ENCODE measurements around the gene PTPRK. TPM values are rescaled to one million over a fixed set of nuclear protein-coding genes. Genes with fewer than 3 reads are reported as not detected.

Gene PTPRK
- total and polyA plus RNA-seq, 8 donors = 57.0 to 90.4 (median 78.6) TPM

DNA sequence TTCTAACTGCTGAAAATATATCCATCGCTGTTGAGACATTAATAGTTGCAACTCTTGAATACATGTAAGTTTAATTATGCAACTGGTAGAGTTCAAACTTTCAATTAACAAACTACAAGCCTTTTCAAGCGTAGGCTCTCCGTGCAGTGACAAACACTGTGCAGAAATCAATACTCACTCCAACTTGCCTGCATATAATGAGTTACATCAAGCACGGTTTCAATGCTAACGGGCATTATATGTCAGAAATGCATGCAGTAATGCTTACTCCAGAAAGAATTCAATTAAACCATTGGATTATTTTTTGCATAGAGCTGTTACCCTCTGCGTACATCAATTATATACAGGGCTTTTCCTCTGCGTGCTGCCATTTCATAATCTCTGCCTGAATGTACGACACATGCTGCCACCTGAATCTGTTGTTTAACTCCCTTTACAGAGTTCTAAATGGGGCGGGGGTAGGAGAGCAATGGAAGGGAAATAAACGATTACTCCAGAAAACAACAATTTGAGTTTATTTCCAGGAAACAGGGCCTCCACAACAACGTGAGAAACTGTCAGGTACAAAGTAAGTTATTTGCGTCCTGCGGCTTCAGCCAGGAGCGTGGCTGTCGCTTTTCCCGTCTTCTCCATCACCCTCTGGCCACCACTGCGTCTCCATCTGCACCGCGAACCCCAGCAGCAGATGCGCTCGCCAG lies 1.8 kb downstream of the PTPRK start:
- intact Hi-C loops (cut with DNase I) = no loop called here
- H3K27ac ChIP-seq = peak overlapping the region; percentile 84 to 94
- H3K9me3 ChIP-seq = no peaks in the 10 kb centered on the region
- DNase-seq = no peak
- H3K27me3 ChIP-seq = peaks cover 0 to 47% of the 10 kb centered on the region in 2 donors
- H3K4me1 ChIP-seq = peaks cover 10 to 34% of the 10 kb centered on the region in 2 donors
- H3K4me3 ChIP-seq = peak overlapping the region; percentile 54 to 61
- H3K36me3 ChIP-seq = no peaks in the 10 kb centered on the region
- TF ChIP-seq, protein P1, sequence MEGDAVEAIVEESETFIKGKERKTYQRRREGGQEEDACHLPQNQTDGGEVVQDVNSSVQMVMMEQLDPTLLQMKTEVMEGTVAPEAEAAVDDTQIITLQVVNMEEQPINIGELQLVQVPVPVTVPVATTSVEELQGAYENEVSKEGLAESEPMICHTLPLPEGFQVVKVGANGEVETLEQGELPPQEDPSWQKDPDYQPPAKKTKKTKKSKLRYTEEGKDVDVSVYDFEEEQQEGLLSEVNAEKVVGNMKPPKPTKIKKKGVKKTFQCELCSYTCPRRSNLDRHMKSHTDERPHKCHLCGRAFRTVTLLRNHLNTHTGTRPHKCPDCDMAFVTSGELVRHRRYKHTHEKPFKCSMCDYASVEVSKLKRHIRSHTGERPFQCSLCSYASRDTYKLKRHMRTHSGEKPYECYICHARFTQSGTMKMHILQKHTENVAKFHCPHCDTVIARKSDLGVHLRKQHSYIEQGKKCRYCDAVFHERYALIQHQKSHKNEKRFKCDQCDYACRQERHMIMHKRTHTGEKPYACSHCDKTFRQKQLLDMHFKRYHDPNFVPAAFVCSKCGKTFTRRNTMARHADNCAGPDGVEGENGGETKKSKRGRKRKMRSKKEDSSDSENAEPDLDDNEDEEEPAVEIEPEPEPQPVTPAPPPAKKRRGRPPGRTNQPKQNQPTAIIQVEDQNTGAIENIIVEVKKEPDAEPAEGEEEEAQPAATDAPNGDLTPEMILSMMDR (IDR thresholded peaks at IDR 0.05) = no peak
- ATAC-seq = no peak

DNA sequence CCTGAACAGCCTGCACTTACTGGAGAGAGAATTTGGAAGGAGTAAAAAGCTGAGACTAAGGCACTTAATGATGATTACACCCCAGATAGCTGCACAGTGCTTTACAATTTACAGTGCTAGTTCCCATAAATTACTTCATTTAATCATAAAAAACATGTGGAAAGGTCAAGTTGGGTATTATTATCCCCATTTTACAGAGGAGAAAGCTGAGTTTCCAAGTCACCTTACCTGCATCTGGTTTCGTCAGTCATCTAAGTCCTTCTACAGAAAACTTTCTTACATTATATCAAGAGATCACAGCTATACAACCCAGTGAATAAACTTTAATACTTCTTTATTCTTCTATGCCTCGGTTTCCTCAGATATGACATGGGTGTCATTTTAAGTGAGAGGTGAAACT lies 3.3 kb downstream of the PTPRK start:
- DNase-seq = no peak
- TF ChIP-seq, protein P1 (IDR thresholded peaks at IDR 0.05) = no peak
- Histone ChIP-seq H3K27me3 (peaks cover 0 to 47% of the 10 kb centered on the region in 2 donors), H3K4me3 (peak overlapping the region in 1 of 2 donors; percentile 6), H3K9me3 (no peaks in the 10 kb centered on the region), H3K4me1 (peaks cover 10 to 39% of the 10 kb centered on the region in 2 donors), H3K27ac (no peak overlapping the region), H3K36me3 (no peaks in the 10 kb centered on the region)
- intact Hi-C loops (cut with DNase I) = no loop called here
- no peak for ATAC-seq

DNA sequence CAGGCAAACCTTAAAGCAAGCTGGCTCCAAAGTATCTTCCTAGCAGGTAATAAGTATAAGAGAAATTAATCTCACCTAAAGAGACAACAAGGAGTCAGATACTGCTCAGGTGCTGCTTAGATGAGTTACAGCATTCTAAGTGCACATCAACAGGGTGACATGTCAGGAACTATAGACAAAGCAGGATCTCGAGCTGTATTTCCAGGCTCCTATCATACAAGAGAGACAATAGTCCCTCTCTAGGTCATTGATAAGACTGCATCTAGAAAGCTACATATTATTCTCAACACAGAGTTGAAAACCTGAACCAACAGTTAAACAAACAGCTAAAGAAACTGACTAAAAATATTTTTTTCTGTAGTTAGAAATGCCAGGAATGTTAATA lies 3.9 kb downstream of the PTPRK start:
- peaks cover 0 to 47% of the 10 kb centered on the region in 2 donors for H3K27me3 ChIP-seq
- intact Hi-C loops (cut with DNase I) = no loop called here
- peak overlapping the region in 1 of 2 donors; percentile 28 for H3K27ac ChIP-seq
- TF ChIP-seq, protein P1 (IDR thresholded peaks at IDR 0.05) = peak in 1 of 2 donors; percentile 18
- no peaks in the 10 kb centered on the region for H3K9me3 ChIP-seq
- no peaks in the 10 kb centered on the region for H3K36me3 ChIP-seq
- ATAC-seq = no peak
- H3K4me3 ChIP-seq = no peak overlapping the region
- peaks cover 10 to 39% of the 10 kb centered on the region in 2 donors for H3K4me1 ChIP-seq
- DNase-seq = no peak

DNA sequence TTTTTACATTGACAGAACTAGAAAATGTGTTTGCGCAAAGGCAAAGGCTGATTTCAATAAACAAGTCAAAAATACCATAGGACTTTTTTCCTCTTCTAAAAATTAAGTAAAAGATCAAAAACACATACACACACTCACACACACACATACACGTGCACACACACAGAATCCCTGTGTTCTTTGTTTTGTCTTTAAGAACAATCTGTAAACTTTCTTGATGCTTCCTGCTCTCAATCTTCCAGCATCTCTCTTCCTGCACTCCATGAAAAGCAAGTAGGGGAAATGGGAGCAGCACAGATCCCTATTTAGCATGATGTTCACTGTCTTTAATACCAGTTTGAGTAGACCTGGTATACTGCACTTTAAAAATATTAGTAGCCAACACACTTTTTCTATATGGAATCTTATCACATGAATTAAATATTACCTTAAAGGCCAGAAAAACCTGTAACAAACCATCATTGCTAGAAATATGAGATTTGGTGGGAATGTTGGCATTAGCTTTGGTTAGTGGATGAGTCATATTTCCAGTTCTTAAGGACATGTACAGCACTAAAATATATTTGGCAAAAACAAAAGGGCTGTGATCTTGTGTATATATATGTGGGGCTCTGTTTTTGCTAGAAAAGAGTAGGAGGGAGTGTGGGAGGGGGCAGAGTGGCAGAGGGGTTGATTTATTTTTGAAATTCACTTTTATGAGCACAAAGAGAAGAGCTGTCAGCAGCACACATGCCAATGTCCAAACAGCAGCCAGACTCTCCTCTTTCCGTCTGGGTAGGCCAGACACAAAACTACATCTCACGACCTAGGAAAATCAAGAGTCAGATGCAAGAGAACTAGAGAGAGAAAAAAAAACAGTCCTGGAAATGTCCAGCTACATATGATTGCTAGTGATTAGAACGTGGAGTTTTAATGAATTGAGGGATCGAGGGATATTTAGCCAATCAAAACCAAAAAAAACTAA lies 4.6 kb downstream of the PTPRK start:
- ATAC-seq = no peak
- no peak for DNase-seq
- H3K36me3 ChIP-seq = no peaks in the 10 kb centered on the region
- H3K27me3 ChIP-seq = peaks cover 0 to 40% of the 10 kb centered on the region in 2 donors
- H3K4me3 ChIP-seq = no peak overlapping the region
- H3K27ac ChIP-seq = peak overlapping the region; percentile 14 to 28
- H3K4me1 ChIP-seq = peaks cover 10 to 39% of the 10 kb centered on the region in 2 donors
- intact Hi-C loops (cut with DNase I) = no loop called here
- H3K9me3 ChIP-seq = no peaks in the 10 kb centered on the region
- TF ChIP-seq, protein P1 (IDR thresholded peaks at IDR 0.05) = no peak

DNA sequence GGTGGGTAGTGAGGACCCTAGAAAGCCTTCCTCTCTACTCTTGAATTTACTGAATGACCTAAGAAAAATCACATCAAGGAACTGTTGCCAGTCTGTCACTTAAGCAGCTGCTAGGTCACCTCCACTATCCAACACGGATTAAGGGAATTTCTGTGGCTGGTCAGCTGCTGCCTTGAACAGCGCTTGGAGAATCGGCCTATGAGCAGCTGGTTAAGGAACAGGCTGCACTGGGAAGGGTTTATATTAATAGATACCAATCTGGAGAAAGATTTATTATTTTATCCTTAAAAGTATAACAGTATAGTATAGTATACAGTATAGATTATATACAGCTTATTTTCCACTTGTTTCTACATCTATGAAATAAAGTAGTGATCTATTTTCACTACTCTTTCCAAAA lies 6.5 kb downstream of the PTPRK start:
- no peaks in the 10 kb centered on the region for H3K9me3 ChIP-seq
- ATAC-seq (no peak), DNase-seq (no peak)
- H3K36me3 ChIP-seq = no peaks in the 10 kb centered on the region
- no peak overlapping the region for H3K4me3 ChIP-seq
- H3K27me3 ChIP-seq = peaks cover 0 to 21% of the 10 kb centered on the region in 2 donors
- TF ChIP-seq, protein P1 (IDR thresholded peaks at IDR 0.05) = no peak
- H3K4me1 ChIP-seq = peaks cover 10 to 32% of the 10 kb centered on the region in 2 donors
- intact Hi-C loops (cut with DNase I) = no loop called here
- no peak overlapping the region for H3K27ac ChIP-seq

All from left lung (tissue), 10 donors.